Stomach smooth muscle (tissue), 2 donors: ENCODE data around the gene CYP11A1.
A peak's percentile ranks its signal among the peaks of the same experiment; 100 is the strongest.

Experiments used
- H3K27ac ChIP-seq: one replicate; pipeline ENCODE4 v1.7.0; 2013; ENCODE audit warnings: mild to moderate bottlenecking, low read length, inconsistent platforms
- H3K27me3 ChIP-seq, 2 donors: one replicate each; pipeline ENCODE4 v1.7.0; 2013; ENCODE audit warnings: low read length in 2 of 2; ENCODE audit not compliant: insufficient read depth in 2 of 2, control insufficient read depth in 1 of 2
- H3K36me3 ChIP-seq, 2 donors: one replicate each; pipeline ENCODE4 v1.7.0; 2013; ENCODE audit warnings: low read length in 2 of 2; ENCODE audit not compliant: control insufficient read depth in 2 of 2, insufficient read depth in 2 of 2
- H3K4me1 ChIP-seq: one replicate; pipeline ENCODE4 v1.7.0; 2013; ENCODE audit warnings: low read length; ENCODE audit not compliant: control insufficient read depth, insufficient read depth
- H3K4me3 ChIP-seq, 2 donors: one replicate each; pipeline ENCODE4 v1.7.0; 2013; ENCODE audit warnings: low read length in 2 of 2
- H3K9ac ChIP-seq, 2 donors: one replicate each; pipeline ENCODE4 v1.7.0; 2013; ENCODE audit warnings: low read length in 2 of 2, mild to moderate bottlenecking in 1 of 2
- H3K9me3 ChIP-seq, 2 donors: one replicate each; pipeline ENCODE4 v1.7.0; 2013; ENCODE audit warnings: low read length in 2 of 2; ENCODE audit not compliant: control insufficient read depth in 2 of 2
- donor health status: healthy.
- donor health status: Pancreatic carcinoma.

The CYP11A1 gene

DNA sequence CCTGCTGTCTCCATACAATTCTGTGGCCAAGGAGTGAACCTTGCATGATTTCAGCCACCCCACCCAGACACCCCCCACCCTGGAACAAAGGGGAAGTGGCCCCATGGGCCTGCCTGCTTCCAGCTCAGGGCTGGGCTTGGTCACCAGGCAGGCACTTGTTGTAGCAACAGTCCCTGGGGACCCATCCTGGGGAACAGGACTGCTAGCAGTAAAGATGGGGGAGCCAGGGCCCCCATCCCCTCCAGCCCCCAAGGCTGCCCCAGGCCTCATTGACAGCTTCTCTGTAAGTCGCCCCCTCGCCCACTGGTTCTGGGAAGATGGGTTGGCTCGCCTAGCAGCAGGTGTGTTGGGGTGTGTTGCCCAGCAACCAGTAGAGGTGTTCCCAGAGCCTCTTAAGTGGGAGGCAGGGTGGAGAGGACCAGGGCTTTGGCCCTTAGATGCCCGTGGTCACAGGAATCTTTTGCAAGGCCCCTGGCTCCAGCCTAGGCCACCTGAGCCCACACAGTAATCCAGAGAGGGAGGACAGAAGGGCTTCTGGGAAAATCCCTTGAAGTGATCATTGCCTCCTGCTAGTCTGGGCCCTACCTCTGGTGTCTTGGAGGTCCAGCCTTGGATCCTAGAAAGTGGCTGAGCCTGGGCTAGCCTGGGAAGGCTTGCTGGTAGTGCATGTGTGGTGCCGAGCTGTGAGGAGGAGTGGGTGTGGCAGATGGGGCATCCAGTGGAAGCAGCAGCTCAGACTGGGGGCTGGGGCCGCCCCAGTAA, 48.9 kb downstream of the CYP11A1 start:
- Histone ChIP-seq H3K27ac (no peak overlapping the region), H3K9me3 (no peaks in the 10 kb centered on the region), H3K9ac (no peak overlapping the region), H3K4me1 (peaks cover 34% of the 10 kb centered on the region), H3K4me3 (no peak overlapping the region), H3K27me3 (peaks cover 3 to 4% of the 10 kb centered on the region in 2 donors), H3K36me3 (no peaks in the 10 kb centered on the region)

DNA sequence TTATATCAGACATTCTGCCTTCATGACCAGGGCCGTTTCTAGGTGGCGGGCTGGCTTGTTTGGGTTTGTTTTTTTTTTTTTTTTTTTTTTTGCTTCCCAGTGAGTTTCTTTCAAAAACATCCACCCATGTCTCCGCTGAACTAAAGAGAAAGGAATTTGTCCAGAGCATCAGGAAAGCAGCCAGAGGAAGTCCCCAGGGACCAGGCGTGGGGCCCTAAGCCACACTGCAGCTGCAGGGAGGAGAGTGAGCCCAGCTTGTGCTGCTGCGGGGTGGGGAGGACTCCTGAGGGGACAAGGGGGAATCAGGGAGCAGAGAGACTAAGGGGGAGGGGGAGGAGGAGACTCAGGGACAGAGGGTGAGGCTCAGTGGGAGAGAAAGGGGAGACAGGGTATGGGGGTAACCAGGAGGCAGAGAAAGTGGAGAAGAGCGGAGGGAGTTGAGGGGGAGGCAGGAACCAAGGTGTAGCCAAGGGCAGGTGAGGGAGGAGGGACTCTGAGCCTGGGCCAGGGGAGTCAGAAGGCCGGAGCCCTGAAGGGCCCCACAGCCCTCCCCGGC, 49.5 kb downstream of the CYP11A1 start:
- Histone ChIP-seq H3K9me3 (no peaks in the 10 kb centered on the region), H3K27me3 (peaks cover 3 to 4% of the 10 kb centered on the region in 2 donors), H3K36me3 (no peaks in the 10 kb centered on the region), H3K4me3 (no peak overlapping the region), H3K4me1 (peaks cover 34% of the 10 kb centered on the region), H3K9ac (no peak overlapping the region), H3K27ac (peak overlapping the region; percentile 55)

DNA sequence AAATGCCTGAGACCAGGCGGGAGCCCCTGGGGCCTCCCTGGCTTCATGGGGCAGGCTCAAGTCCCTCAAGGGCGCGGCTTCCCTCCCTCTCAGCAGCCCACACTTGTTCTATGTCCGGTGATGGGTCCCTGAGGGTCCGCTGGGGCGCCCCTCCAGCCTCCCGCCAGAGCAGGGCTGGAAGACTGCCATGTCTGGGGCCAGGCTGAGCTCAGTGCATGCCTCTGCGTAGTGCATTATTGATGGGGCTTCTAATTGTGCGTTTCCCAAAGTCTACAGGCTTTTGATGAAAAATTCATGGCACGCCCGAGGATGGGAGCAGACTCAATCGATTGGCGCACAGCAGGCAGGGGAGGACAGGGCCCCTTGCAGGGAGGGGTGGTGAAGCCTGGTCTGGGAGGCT, 51.3 kb downstream of the CYP11A1 start:
- Histone ChIP-seq H3K4me3 (no peak overlapping the region), H3K9ac (no peak overlapping the region)

DNA sequence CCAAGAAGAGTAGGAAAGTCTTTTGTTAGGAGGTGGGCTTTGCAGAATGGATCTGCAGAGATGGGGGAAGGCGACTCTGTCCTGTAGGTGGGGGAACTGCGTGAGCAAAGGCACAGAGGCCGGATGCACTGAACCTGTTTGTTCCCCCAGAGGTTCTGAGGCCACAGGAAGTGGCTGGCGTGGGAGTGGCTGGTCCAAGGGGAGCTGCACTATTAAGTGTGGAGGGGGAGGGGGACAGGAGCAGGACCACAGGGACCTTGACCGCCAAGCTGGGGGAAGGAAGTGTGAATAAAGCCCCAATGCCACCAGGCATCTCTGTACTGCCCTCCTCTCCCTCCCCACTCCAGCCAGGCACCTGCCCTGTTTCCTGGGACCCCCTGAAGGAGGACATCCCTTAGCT, 51.8 kb downstream of the CYP11A1 start:
- no peaks in the 10 kb centered on the region for H3K36me3 ChIP-seq
- peaks cover 2 to 3% of the 10 kb centered on the region in 2 donors for H3K27me3 ChIP-seq
- H3K4me1 ChIP-seq, result peaks cover 34% of the 10 kb centered on the region
- H3K9me3 ChIP-seq, result no peaks in the 10 kb centered on the region
- H3K4me3 ChIP-seq, result no peak overlapping the region
- H3K9ac ChIP-seq, result no peak overlapping the region
- no peak overlapping the region for H3K27ac ChIP-seq

More for the DNA sequence above, 51.3 kb downstream of the CYP11A1 start:
- no peak overlapping the region for H3K27ac ChIP-seq
- H3K27me3 ChIP-seq, result peaks cover 2 to 3% of the 10 kb centered on the region in 2 donors
- H3K9me3 ChIP-seq, result no peaks in the 10 kb centered on the region
- H3K4me1 ChIP-seq, result peaks cover 34% of the 10 kb centered on the region
- H3K36me3 ChIP-seq, result no peaks in the 10 kb centered on the region

DNA sequence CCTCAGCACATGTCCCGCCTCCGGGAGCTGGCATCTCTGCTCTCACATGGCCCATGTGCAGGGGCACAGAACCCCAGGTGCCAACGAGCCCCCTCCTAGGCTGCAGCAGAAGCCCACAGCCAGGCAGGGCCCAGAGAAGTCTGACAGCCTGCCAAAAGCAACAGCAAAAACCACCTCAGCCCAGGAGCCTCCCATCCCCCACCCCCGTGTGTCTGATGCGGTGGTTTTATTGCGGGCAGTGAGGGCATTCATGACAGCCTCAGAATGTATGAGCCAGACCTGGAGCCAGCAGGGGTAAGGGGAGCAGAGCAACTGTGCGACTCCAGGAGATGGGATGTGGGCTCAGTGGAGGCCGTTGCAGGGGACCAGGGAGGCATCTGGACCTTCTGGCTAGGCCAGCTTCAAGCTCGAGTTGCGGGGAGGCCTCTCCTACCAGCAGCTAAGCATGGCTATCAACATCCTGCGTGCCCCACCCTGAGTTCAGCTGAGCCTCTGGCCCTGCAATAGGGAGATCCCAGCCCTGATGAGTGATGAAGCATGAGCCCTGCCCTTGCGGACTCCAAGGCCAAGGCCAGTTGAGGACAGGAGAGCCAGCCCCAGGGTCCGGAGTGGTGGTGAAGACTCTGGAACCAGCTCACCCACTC, 52.5 kb downstream of the CYP11A1 start:
- no peaks in the 10 kb centered on the region for H3K36me3 ChIP-seq
- no peak overlapping the region for H3K4me3 ChIP-seq
- H3K27me3 ChIP-seq, result peaks cover 2 to 3% of the 10 kb centered on the region in 2 donors
- H3K27ac ChIP-seq, result peak overlapping the region; percentile 24
- no peak overlapping the region for H3K9ac ChIP-seq
- peaks cover 33% of the 10 kb centered on the region for H3K4me1 ChIP-seq
- H3K9me3 ChIP-seq, result no peaks in the 10 kb centered on the region

DNA sequence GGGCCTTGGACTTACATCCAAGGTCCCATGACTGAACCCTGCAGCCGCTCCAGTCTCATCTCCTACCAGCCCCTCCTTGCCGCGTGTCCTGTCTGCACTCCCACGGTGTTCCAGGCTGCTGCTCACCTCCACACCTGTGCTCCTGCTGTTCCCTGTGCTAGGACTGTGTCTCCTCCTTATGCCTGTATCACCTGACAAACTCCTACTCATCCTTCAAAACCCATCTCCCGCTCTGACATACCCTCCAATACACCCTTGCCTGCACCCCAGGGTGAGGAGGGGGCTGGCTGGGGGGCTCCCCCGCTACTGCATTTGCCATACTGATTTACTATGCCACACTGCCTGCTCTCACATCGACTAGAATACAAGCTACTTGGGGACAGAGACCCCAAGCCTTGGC, 53.6 kb downstream of the CYP11A1 start:
- H3K27me3 ChIP-seq, result peaks cover 2 to 6% of the 10 kb centered on the region in 2 donors
- H3K4me3 ChIP-seq, result no peak overlapping the region
- H3K9ac ChIP-seq, result no peak overlapping the region
- no peak overlapping the region for H3K27ac ChIP-seq
- H3K36me3 ChIP-seq, result no peaks in the 10 kb centered on the region
- no peaks in the 10 kb centered on the region for H3K9me3 ChIP-seq
- peaks cover 27% of the 10 kb centered on the region for H3K4me1 ChIP-seq

DNA sequence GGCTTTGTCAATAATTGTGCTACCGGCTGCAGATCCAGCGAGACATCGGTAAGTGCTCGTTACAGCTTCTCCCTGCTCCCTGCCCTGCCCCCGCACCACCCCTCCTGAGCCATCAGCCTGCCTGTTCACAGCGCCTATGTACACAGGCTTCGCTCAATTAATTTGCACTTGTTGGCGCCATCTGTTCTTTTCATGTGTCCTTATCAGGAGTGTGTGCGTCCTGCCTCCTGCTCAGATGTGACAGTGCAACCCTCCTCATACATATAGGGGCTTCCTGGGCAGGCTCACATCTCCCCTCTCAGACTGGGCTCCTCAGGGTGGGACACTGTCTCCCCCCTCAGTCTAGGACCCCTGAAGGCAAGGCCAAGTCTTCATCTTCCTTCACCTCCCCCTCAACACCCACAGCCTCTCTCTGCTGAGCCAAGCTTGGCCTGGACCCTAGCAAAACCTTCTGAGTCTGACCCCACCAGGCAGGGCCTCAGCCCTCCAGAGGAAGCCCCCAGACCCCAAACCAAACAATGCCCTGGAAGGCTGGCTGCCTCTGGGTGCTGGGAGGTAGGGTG, 54.9 kb downstream of the CYP11A1 start:
- no peaks in the 10 kb centered on the region for H3K36me3 ChIP-seq
- H3K27ac ChIP-seq, result no peak overlapping the region
- no peaks in the 10 kb centered on the region for H3K9me3 ChIP-seq
- peaks cover 7 to 10% of the 10 kb centered on the region in 2 donors for H3K27me3 ChIP-seq
- H3K4me3 ChIP-seq, result no peak overlapping the region
- H3K4me1 ChIP-seq, result peaks cover 20% of the 10 kb centered on the region
- no peak overlapping the region for H3K9ac ChIP-seq

DNA sequence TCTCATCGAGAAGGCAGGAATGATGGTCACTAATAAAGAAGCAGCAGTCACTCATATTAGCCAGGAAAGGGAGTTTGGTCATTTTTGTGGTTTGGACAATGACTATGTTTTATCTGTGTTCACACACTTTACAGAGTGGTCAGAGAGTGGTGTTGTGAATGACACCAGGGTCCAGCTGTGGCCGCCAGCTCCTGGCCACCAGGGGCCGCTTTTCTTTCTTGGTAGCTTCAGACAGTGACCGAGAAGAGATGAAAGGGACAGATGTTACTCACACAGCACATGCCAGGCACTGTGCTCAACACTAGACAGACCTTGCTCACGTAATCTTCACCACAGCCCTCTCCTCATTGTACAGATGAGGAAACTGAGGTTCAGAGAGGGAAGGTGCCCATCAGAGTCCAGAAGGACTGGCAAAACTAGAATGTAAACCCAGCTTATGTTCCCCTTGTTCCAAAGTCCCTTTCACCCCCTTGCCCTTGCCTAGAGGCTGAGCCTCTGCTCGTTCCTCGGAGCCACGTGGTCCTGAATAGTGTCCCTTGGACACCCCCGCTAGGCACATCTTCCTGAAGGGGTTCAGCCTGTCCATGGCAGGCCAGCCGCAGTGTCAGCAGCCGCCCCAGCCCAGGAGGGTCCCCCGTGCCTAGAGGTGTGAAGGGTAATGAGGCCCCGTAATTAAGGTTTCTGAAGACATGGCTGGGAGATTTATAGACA, 55.6 kb downstream of the CYP11A1 start:
- Histone ChIP-seq H3K9ac (no peak overlapping the region), H3K4me3 (no peak overlapping the region), H3K27me3 (peaks cover 12 to 13% of the 10 kb centered on the region in 2 donors), H3K27ac (no peak overlapping the region), H3K9me3 (no peaks in the 10 kb centered on the region), H3K36me3 (no peaks in the 10 kb centered on the region), H3K4me1 (peaks cover 14% of the 10 kb centered on the region)

DNA sequence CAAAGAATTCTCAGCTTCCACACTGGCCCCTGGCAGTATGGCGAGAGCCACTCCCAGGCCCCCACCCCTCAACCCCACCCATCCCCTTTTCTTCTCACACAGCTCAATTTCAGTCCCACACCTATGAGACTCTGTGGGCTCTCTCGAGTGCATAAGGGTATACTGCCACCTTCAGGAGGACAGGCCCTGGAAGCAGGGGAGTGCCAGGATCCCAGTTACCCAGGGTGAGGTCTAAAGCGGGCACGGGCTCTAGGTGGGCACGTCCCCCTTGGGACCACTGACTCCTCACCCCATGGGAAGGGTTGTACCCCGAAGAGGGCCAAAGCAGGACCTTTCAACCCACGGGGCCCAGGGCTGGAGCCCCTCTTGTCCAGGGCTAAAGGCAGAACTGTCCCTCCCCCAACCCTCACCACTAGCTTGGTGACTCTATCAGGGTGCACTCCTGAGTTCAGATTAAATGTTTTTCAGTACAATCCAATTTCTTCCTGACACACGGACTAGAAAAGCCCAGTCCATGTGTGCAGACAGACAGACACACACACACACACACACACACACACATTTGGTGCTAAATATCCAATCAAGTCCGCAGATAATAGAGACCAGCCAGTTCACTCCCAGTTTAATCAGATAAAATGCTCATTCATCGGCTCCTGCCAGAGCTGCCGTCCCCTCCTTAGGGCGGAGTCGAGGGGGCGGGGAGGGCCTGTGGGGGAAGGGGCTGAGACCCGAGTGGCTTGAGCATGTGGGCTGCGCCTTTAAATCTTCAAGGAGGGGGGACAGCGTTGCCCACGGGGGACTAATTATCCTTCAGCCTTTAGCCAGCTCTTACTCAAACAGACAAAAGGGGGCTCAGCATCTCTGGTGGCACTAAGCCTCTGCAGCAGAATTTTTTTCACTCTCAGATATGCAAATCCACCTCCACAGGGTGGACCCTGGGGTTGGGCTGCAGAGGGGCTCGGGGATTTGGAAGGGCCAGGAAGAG, 59.3 kb downstream of the CYP11A1 start:
- no peaks in the 10 kb centered on the region for H3K9me3 ChIP-seq
- no peak overlapping the region for H3K27ac ChIP-seq
- H3K36me3 ChIP-seq, result no peaks in the 10 kb centered on the region
- no peak overlapping the region for H3K4me3 ChIP-seq
- peaks cover 30% of the 10 kb centered on the region in 2 donors for H3K27me3 ChIP-seq
- H3K4me1 ChIP-seq, result no peaks in the 10 kb centered on the region
- no peak overlapping the region for H3K9ac ChIP-seq
